GM12878 (cell line): ENCODE data around the gene GJC3. TPM values are rescaled to one million over a fixed set of nuclear protein-coding genes. Genes with fewer than 3 reads are reported as not detected.

Source experiments
- polyA plus RNA-seq, 11 experiments: library from polyadenylated mRNA; depleted of rRNA in 4 of 11; unstranded in 6 of 11; stranded (reverse) in 5 of 11; fragments of >200 nt; fragmentation: Nextera tagmentation in 4 of 11; fragmentation: Illumina TruSeq in 1 of 11; extraction: Ambion mirVana in 4 of 11; extraction: Trizol in 1 of 11; gene quantifications; 1 replicate in 1 of 11; 2 replicates in 10 of 11; pipeline versions ENCODE4 v1.2.1 to v1.2.3, GENCODE V29; 2011 to 2016; ENCODE audit warnings: inconsistent platforms in 2 of 11, missing spikeins in 2 of 11, low read depth in 1 of 11
- total RNA-seq, 4 experiments: library from RNA; depleted of rRNA in 3 of 4; stranded (reverse); fragments of >200 nt in 3 of 4; fragmentation: Illumina TruSeq in 1 of 4; extraction: Trizol in 1 of 4; gene quantifications; 2 replicates each; pipeline versions ENCODE4 v1.2.1 to v1.2.3, GENCODE V29; 2013 to 2021
- TF ChIP-seq, protein P1 (sequence below): IDR thresholded peaks from 2 replicates; pipeline ENCODE4 v1.6.1; 2012; ENCODE audit warnings: improper control_type of control experiment, low read depth, low read length; ENCODE audit not compliant: insufficient replicate concordance
- TF ChIP-seq, protein P2 (sequence below): fragments of 450-650 bp; IDR thresholded peaks from 2 replicates; pipeline ENCODE4 v1.6.1; 2017; ENCODE audit warnings: low read depth, mild to moderate bottlenecking, moderate library complexity
- TF ChIP-seq, protein P3 (sequence below): IDR thresholded peaks from 2 replicates; pipeline ENCODE4 v1.6.1; 2012; ENCODE audit warnings: low read length, inconsistent platforms

GJC3 gene
- total and polyA plus RNA-seq, 10 of the 15 experiments (the other 5 are each of a cell fraction or from before 2014, with no cell fraction given) = 0.06 to 0.18 (median 0.09) TPM; not detected in 6

DNA sequence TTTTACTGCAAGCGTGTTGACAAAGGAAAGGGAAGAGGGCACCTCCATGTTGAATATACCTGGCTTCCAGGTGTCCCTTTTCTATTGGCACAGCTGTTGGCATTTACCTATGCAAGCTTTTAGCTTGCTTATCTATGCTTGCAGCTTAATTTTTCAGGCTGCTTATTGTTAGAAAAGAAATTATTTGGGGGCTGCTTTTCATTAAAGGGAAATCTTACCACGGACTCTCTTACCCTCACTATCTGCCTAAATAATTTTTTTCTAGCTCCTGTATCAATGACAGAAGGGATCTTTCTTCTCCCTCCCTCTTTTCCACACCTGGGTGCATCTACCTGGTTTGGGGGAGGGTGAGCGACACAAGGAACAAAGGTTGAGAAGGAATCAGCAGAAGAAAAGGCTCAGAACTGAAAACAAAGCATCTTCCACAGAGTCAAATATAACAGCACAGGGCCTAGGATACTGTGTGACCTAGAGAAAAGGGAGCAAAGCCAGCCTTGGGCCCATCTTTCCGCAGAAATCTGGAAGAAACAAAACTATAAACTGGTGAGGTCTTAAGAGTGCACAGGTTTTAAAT lies 15.2 kb upstream of the GJC3 start (continued):
- TF ChIP-seq, protein P1, sequence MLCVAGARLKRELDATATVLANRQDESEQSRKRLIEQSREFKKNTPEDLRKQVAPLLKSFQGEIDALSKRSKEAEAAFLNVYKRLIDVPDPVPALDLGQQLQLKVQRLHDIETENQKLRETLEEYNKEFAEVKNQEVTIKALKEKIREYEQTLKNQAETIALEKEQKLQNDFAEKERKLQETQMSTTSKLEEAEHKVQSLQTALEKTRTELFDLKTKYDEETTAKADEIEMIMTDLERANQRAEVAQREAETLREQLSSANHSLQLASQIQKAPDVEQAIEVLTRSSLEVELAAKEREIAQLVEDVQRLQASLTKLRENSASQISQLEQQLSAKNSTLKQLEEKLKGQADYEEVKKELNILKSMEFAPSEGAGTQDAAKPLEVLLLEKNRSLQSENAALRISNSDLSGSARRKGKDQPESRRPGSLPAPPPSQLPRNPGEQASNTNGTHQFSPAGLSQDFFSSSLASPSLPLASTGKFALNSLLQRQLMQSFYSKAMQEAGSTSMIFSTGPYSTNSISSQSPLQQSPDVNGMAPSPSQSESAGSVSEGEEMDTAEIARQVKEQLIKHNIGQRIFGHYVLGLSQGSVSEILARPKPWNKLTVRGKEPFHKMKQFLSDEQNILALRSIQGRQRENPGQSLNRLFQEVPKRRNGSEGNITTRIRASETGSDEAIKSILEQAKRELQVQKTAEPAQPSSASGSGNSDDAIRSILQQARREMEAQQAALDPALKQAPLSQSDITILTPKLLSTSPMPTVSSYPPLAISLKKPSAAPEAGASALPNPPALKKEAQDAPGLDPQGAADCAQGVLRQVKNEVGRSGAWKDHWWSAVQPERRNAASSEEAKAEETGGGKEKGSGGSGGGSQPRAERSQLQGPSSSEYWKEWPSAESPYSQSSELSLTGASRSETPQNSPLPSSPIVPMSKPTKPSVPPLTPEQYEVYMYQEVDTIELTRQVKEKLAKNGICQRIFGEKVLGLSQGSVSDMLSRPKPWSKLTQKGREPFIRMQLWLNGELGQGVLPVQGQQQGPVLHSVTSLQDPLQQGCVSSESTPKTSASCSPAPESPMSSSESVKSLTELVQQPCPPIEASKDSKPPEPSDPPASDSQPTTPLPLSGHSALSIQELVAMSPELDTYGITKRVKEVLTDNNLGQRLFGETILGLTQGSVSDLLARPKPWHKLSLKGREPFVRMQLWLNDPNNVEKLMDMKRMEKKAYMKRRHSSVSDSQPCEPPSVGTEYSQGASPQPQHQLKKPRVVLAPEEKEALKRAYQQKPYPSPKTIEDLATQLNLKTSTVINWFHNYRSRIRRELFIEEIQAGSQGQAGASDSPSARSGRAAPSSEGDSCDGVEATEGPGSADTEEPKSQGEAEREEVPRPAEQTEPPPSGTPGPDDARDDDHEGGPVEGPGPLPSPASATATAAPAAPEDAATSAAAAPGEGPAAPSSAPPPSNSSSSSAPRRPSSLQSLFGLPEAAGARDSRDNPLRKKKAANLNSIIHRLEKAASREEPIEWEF = no peak
- TF ChIP-seq, protein P2, sequence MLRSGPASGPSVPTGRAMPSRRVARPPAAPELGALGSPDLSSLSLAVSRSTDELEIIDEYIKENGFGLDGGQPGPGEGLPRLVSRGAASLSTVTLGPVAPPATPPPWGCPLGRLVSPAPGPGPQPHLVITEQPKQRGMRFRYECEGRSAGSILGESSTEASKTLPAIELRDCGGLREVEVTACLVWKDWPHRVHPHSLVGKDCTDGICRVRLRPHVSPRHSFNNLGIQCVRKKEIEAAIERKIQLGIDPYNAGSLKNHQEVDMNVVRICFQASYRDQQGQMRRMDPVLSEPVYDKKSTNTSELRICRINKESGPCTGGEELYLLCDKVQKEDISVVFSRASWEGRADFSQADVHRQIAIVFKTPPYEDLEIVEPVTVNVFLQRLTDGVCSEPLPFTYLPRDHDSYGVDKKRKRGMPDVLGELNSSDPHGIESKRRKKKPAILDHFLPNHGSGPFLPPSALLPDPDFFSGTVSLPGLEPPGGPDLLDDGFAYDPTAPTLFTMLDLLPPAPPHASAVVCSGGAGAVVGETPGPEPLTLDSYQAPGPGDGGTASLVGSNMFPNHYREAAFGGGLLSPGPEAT = no peak
- TF ChIP-seq, protein P3, sequence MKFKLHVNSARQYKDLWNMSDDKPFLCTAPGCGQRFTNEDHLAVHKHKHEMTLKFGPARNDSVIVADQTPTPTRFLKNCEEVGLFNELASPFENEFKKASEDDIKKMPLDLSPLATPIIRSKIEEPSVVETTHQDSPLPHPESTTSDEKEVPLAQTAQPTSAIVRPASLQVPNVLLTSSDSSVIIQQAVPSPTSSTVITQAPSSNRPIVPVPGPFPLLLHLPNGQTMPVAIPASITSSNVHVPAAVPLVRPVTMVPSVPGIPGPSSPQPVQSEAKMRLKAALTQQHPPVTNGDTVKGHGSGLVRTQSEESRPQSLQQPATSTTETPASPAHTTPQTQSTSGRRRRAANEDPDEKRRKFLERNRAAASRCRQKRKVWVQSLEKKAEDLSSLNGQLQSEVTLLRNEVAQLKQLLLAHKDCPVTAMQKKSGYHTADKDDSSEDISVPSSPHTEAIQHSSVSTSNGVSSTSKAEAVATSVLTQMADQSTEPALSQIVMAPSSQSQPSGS = no peak
- TF ChIP-seq, all 136 proteins: peak for 0
